Endometrium (tissue), 2 donors: ENCODE measurements around the gene ABCA12.

Experiments used
- FAIRE-seq: peaks from 2 replicates; lab custom pipeline; 2012; peaks lifted over from hg19 to GRCh38; lab: Jason Lieb, UNC
- donor health status: control.
- donor health status: control.

ABCA12 gene

GRCh38 chr2:215136669-215137328 is 1.6 kb downstream of the ABCA12 start:
- no peak for FAIRE-seq

- no peak for FAIRE-seq
Observed at GRCh38 chr2:215120401-215120800, 18.0 kb downstream of the ABCA12 start.

DNA sequence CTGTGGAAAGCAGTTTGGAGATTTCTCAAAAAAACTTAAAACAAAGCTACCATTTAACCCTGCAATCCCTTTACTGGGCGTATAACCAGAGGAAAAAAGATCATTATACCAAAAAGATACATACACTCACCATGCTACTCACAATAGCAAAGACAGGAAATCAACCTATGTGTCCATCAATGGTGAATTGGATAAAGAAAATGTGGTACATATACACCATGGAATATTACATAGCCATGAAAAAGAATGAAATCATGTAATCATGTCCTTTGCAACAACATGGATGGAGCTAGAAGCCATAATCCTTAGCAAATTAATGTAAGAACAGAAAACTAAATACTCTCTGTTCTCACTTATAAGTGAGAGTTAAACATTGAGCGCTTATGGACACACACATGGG is 18.6 kb downstream of the ABCA12 start:
- no peak for FAIRE-seq

DNA sequence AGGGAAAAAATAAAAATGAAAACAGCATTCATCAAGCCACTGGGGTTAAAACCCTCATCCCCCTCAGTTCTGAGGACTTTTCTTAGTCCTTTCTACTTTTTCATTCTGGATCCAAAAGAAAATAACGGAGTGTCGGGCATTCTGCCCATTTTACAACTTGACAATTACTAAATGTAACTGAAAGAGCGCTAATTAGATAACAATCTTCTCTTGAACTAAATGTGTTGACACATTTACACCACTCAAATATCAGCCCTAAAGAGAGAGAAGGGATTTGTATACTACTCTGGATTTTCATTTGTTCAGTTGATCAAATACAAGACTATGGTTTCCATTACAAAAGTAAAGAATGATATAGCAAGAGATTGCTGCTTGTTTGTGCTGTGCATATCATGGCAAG is 27.5 kb downstream of the ABCA12 start:
- no peak for FAIRE-seq

GRCh38 chr2:215107216-215108056 is 31.0 kb downstream of the ABCA12 start:
- no peak for FAIRE-seq

GRCh38 chr2:215105607-215106354 is 32.6 kb downstream of the ABCA12 start:
- no peak for FAIRE-seq

DNA sequence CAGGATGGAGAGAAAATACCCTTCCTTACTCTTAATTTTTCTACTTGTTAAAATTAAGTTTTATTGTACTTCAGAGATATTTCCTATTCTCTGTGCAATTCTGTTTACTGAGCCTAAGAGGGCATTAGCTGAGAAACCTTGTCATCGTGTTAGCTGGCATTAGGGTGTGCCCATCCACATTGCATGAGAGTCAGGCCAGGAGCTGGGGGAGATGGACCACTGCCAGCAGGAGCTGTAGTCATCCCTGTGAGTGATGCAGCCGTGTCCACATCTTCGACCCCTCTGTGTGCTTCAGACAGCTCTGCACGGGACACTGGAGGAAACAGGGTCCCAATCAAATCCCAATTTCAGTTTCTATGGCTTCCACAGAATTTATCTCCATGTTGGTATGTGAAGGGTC is 34.2 kb downstream of the ABCA12 start:
- no peak for FAIRE-seq

- no peak for FAIRE-seq
Observed at GRCh38 chr2:215098875-215099274, 39.6 kb downstream of the ABCA12 start.

GRCh38 chr2:215084080-215084479 is 54.3 kb downstream of the ABCA12 start:
- no peak for FAIRE-seq

DNA sequence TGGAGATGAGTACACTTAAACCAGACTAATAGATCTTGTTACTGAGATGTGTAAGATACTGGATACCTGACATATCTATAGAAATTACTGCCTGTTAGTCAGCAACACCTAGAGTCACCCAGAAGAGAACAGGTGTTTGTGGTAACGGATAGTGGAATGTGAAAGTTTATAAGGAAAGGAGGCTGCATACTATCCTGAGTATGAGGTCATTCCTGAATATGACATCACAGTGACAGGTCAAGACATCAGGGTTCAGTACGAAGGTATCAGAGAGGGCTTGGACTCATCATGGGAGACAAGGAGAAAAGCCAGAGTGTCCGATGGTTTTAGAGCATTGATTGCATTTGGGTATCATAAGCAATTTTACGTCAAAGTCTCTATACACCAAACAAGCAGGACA is 55.3 kb downstream of the ABCA12 start:
- FAIRE-seq = no peak

- no peak for FAIRE-seq
Observed at GRCh38 chr2:215082446-215082845, 56.0 kb downstream of the ABCA12 start.

GRCh38 chr2:215080545-215080944 is 57.9 kb downstream of the ABCA12 start:
- no peak for FAIRE-seq

DNA sequence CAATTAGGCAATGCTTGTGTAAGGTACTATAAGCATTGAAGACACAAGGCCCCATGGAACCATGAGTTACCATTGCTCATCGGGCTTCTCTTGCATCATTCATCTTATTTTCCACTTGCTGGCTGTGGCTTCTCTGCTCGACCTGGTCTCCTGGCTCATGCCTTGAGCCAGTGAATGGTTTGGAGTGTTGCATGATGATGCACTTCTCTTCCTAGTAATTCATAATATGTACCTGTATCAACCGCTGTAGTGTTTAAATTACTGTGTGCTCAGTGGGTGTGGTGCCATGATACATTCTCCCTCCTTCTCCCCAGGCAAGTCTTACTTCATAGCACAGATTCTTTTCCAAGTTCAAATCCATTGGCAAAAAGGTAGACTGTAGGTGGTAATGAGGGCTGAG is 66.8 kb downstream of the ABCA12 start:
- no peak for FAIRE-seq

DNA sequence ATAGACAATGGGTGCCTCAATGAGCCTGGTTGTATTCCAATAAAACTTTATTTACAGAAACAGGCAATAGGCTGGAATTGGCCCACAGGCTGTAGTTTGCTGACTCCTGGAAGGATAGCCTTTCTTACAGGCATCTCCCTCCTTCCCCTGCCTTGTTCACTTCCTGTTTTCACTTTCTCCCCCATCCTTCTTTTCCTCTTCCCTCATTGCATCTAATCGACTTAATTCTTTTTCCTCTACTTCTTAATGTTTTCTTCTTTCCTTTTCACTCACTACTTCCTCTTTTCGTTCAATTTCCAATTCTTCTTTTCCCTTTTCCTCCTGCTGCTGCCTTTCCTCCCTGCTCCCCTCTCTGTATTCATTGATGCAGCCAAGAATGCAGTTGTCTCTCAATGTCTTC is 70.0 kb downstream of the ABCA12 start:
- FAIRE-seq = no peak

GRCh38 chr2:215066124-215066523 is 72.3 kb downstream of the ABCA12 start:
- FAIRE-seq = no peak

GRCh38 chr2:215063526-215063925 is 74.9 kb downstream of the ABCA12 start:
- no peak for FAIRE-seq

DNA sequence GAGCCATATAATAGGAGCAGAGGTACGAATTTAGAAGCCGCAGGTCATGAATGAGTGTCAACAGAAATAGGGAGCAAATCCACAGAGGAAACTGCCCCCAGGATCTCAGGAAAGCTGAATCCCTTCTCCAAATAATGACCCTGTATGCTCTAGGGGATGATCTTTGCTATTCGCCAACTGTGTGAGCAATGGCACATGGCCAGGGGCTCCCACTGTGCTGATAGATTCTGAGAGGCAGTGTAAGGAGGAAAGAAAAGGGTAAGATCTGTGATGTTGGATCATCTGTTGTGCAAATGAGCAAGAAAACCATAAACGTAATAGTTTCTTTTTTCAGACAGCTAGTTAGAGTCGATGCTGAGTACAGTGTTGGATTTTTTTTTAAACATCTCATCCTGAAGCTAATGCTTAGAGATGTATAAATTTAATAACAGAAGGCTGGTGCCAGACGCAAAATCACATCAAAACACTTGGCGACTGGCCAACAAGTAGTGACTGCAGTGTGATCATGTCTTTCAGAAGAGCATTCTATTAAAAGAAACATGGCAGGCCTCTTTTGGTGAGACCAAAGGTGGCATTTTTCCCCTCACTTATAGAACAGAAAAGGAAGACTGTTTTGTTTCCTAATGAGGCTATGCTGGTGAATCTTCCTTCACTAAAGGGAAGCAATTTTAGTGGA is 77.4 kb downstream of the ABCA12 start:
- no peak for FAIRE-seq

DNA sequence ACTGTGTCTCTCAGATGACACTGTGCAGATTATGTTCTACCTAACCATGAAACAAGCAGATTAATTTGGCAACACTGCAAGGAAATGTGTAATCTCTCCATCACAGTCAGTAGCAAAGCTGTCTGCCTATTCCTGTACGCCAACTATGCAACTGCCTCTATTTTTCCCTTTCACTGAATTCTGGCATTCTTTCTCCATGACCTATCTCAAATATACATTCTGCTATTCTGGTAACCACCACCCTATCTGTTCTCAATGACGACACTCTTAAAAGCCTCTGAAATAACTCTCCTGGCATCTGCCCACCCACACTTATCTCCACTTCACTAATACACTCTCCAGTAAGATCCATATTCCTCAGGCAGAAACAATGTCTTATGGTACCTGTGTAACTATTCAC is 78.7 kb downstream of the ABCA12 start:
- FAIRE-seq = no peak

DNA sequence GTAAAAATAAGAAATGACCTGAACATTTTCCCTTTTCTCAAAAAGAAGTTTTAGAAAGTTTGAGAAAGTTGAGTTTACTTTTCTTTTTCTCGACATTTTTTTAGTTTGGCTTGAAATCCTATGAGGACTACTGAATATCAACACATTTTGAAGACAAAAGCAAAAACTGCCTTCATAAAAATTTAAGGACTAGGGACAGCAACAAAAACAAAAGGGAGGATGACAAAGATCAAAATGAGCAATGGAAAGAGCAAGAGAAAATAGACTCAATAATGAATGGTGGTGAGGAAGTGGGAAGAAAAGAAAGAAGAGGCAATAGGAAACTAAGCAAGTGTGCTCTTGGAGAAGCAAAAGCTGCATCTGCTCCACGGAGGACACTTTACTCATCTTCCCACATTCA is 82.5 kb downstream of the ABCA12 start:
- no peak for FAIRE-seq

DNA sequence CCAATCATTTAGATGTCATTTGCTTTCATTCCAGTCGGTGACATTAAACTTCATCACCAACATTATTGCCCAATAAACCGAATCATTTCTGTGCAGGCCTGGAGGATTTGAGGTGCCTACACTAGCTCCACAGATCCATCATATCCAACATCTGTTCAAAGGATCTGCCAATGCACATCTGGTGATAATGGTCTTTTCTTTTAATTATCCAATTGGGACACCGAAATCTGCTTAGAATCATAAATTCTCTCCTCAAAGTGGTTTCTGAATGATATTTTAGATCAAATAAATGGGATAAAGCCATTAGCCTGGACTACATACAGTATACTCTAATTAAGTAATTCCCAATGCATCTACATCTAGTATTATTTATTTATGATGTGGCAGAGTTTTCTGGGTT is 85.6 kb downstream of the ABCA12 start:
- FAIRE-seq = no peak

DNA sequence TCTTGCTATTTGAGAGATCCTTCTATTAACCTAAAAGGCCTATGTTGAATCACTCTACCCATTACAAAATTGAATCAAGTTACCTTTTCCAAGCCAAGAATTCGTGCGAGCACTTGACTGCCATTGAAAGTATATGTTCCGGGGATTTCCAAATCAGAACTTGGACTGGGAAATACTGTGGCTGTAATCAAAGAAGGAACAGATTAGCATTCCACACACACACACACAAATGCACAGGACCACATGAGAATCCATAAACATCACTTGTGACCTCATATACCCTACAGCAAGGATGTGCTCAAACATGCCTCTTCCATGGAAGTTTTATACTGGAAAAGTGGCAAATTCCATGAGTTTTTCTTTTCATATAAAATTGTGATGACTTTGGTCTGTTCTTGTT is 86.0 kb downstream of the ABCA12 start:
- FAIRE-seq = no peak

- no peak for FAIRE-seq
Observed at GRCh38 chr2:215049341-215049740, 89.1 kb downstream of the ABCA12 start.

- FAIRE-seq = no peak
Observed at GRCh38 chr2:215038421-215038820, 100.0 kb downstream of the ABCA12 start.
